Thyroid gland (tissue), 4 donors: ENCODE data around the gene ADARB2.

Experiments used
- CTCF ChIP-seq, 6 experiments: fragments of 200-600 bp in 3 of 6; fragments of 450-650 bp in 3 of 6; sonication (generic) in 3 of 6; IDR thresholded peaks; one replicate each; pipeline ENCODE4 v1.5.1; 2016 to 2019; ENCODE audit warnings: antibody characterized with exemption in 6 of 6, mild to moderate bottlenecking in 2 of 6, inconsistent platforms in 1 of 6, moderate library complexity in 1 of 6
- POLR2A ChIP-seq, 2 donors: fragments of 450-650 bp; IDR thresholded peaks; one replicate each; pipeline ENCODE4 v1.6.1; 2017; ENCODE audit warnings: antibody characterized with exemption in 2 of 2, mild to moderate bottlenecking in 2 of 2, moderate library complexity in 1 of 2

GRCh38 chr10:1629326-1630198 is 107.8 kb downstream of the ADARB2 start:
- no peak for TF ChIP-seq CTCF (IDR thresholded peaks at IDR 0.05)
- no peak for TF ChIP-seq POLR2A (IDR thresholded peaks at IDR 0.05)
